ENCODE data around the gene OLFML1.

The OLFML1 gene

GRCh38 chr11:7532405-7533145 is 47.3 kb downstream of the OLFML1 start:
- no peak for DNase-seq (ENCODE audit: low read depth)

DNA sequence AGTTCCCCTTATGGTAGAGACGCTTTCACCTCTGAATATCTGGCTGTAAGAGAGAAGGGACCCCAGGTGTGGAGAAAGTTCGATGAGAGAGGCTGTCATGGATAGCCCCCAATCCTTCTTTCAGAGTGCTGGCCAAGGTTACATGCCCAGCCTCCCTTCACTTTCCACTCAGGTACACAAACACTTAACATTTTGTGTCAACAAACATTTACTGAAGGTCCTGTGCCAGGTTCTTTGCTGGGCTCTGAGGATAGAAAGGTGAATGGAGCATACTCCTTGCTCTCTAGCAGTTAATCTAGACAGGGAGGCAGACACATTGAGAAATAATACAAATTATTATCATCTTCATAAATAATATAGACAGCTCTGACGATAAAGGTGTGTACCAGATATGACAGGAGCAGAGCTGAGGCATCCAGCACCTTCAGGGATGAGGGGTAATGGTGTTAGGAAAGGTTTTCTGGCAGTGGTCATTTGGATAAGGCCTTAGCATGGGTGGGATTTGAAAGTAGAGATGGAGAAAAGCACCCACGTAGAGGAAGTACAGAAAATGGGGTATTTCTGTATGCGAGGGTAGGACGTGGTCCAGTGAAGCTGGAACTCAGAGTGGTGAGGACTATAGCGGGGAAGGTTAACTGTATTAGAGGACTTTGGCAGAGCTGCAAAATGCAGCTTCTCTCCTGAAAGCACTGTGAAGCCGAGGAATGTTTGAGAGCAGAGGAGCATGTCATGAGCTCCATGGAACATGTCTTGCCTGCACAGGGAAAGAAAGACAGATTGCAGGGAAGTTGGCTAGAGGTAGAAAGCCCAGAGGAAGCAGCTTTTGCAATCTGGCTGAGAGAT is 48.1 kb downstream of the OLFML1 start:
- DNase-seq (ENCODE audit: low read depth), result no peak

DNA sequence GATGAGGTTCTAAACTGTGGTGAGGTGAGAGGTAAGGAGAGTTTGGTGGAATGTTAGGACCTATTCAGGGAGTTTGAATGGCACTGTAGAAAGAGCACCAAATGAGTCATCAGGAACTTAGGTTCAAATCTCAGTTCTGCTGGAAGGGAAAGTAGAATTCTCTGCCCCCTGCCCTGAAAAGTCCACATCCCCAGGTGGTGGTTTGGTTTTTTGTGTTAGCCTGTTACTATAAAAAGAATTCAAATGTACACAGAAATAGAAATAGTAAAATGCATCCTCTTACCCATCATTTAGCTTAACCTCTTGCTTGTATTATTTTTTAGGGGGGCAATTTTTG is 48.7 kb downstream of the OLFML1 start:
- DNase-seq (ENCODE audit: low read depth), result no peak

GRCh38 chr11:7536100-7536499 is 50.8 kb downstream of the OLFML1 start:
- DNase-seq (ENCODE audit: low read depth), result no peak

DNA sequence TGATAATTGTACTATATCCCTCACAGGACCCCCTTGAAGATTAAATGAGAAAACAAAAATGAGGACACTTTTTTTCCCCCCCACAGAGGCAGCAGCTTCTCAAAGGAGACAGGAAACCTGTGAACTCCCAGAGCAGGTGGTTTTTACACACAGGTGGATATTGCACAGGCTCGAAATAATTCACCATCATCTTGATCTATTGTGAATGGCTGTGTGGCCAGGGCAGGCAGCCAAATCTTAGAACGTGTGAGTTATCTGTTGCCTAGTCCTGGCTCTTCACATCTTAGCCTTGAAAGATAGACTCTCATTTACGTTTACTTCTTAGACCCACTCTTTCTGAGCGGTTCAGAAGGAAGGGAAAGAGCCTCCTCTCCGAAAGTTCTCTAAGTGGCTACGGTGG is 52.0 kb downstream of the OLFML1 start:
- no peak for DNase-seq (ENCODE audit: low read depth)

- DNase-seq (ENCODE audit: low read depth), result no peak
Measured at GRCh38 chr11:7538031-7538430, 52.7 kb downstream of the OLFML1 start.

GRCh38 chr11:7538466-7539454 is 53.5 kb downstream of the OLFML1 start:
- DNase-seq (ENCODE audit: low read depth), result no peak

DNA sequence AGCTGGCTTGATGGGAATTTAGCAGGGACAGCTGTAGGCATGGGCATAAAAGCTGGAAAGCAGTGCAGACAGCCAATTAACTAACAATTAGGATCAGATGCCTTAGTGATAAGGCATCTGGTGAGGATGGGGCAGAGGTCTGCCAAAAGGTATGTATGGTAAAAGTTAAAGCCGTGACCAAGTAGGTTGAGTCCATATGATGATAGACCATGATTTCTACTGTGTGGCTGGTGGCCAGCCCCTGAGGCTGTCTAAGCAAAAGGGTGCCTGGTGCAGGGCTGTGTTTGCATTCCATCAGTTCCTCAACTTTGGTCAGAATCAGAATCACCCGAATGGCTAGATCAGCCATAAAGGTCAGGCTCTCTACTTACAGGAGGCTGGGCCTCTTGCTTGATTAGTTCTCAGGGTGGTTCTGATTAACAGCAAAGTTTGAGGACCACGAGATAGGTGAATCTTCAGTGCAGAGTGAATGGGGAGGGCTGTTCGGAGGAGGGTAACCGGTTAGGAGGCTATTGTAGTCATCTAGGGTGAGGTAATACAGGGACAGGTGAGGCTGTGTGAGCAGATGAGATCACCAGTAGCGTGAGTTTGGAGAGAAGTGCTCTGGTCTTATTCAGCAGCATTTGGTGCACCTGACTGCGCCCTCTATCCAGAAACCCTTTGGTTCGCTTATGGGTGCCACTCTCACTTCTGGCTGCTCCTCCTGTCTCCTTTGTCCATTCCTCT is 55.7 kb downstream of the OLFML1 start:
- no peak for DNase-seq (ENCODE audit: low read depth)

GRCh38 chr11:7543302-7543701 is 58.0 kb downstream of the OLFML1 start:
- DNase-seq (ENCODE audit: low read depth), result no peak

GRCh38 chr11:7544021-7544420 is 58.7 kb downstream of the OLFML1 start:
- no peak for DNase-seq (ENCODE audit: low read depth)

DNA sequence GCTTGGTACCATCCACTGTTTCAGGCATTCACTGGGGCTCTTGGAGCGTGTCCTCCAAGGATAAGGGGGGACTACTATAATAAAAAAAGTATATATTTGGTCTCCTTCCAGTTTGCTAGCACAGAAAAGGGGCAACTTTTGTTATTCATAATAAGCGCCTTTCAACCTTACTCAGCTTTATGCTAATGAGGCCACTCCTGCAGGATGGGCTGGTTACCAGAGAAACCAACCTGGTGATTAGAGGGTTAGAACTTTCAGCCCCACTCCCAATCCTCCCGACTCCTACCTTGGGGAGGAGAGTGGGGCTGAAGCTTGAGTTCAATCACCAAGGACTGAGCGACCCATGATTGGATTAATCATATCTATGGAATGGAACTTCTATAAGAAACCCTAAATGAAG is 60.3 kb downstream of the OLFML1 start:
- no peak for DNase-seq (ENCODE audit: low read depth)

GRCh38 chr11:7546324-7546791 is 61.1 kb downstream of the OLFML1 start:
- DNase-seq (ENCODE audit: low read depth), result no peak

- DNase-seq (ENCODE audit: low read depth), result no peak
Measured at GRCh38 chr11:7547687-7548086, 62.4 kb downstream of the OLFML1 start.

DNA sequence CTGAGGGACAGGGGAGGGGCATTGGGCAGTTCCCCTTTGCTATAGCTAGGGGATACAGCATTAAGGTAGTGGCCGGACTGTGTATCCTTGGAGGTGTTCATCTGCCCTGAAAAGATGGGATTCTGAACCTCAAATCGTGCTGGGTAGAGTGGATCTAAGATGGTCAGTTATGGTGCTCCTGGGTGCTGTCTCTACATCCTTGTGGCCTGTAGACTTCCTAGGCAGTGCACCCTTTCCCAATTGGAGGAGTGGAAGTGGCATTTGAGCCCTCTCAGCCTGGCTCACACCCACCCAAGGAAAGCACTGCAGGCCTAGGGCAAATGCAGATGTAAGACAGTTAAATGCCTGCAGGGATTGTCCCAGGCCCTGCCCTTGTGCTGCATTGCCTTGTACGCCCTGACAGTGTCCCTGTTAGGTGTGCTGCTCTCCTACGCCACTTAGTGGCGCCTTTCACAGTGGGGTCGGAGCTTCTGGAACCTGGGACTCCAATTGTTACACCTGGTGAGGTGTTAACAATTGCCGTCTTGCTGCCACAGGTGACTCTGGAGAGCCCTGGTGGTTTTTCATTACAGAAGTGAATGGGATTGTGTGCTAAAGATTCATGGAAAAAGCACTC is 63.5 kb downstream of the OLFML1 start:
- DNase-seq (ENCODE audit: low read depth), result no peak

DNA sequence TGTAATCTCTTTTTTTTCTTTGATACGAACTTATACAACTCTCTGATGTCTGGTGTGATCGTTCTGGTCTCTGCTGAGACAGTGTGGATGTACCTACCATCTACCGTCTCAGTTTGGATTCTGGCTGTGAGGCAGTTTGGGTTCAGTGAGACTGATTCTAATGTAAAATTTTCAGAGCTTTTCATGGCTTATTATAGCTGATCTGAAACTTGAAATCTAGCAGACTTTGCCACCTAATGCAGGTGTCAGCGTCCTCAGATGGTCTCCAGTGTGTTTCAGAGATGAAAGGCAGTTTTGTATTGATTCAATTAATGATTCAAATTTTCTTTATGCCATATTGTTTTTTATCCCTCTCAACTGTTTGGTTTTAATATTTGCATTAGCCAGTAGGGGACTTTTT is 64.4 kb downstream of the OLFML1 start:
- no peak for DNase-seq (ENCODE audit: low read depth)

- DNase-seq (ENCODE audit: low read depth), result no peak
Measured at GRCh38 chr11:7551571-7551970, 66.3 kb downstream of the OLFML1 start.

GRCh38 chr11:7552666-7553065 is 67.4 kb downstream of the OLFML1 start:
- no peak for DNase-seq (ENCODE audit: low read depth)

GRCh38 chr11:7555052-7555699 is 69.9 kb downstream of the OLFML1 start:
- DNase-seq (ENCODE audit: low read depth), result no peak

DNA sequence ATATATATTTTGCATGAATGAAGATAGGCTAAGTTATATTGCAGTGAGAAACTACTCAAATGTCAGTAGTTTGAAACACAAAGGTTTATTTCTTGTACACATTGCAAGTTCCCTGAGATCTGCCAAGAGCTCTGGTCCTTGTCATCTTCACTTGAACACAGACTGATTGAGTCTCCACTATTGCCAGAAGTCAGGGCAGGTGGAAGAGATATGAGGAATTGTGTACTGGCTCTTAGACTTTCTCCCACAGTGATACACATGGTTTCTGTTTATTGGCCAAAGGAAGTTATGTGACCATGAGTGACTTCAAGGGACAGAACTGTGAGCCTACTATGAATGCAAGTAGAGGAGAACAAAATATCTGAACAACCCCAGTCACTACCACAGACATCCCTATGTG is 72.7 kb downstream of the OLFML1 start:
- DNase-seq (ENCODE audit: low read depth), result no peak

- no peak for DNase-seq (ENCODE audit: low read depth)
Measured at GRCh38 chr11:7559398-7560283, 74.3 kb downstream of the OLFML1 start.

All from stimulated activated CD8-positive, alpha-beta memory T cell treated with anti-CD3 and anti-CD28 coated beads, Interleukin-4, amount 100 ng/mL, for 24 hours (primary cell).